Raji (cell line): ENCODE results near the gene PRMT7.
A peak's percentile ranks its signal among the peaks of the same experiment; 100 is the strongest.

Experiments used
- POLR2A ChIP-seq: IDR thresholded peaks from 2 replicates; pipeline ENCODE4 v1.6.1; 2011; ENCODE audit warnings: low read depth, low read length, control low read depth; ENCODE audit not compliant: insufficient read depth

Gene PRMT7, protein sequence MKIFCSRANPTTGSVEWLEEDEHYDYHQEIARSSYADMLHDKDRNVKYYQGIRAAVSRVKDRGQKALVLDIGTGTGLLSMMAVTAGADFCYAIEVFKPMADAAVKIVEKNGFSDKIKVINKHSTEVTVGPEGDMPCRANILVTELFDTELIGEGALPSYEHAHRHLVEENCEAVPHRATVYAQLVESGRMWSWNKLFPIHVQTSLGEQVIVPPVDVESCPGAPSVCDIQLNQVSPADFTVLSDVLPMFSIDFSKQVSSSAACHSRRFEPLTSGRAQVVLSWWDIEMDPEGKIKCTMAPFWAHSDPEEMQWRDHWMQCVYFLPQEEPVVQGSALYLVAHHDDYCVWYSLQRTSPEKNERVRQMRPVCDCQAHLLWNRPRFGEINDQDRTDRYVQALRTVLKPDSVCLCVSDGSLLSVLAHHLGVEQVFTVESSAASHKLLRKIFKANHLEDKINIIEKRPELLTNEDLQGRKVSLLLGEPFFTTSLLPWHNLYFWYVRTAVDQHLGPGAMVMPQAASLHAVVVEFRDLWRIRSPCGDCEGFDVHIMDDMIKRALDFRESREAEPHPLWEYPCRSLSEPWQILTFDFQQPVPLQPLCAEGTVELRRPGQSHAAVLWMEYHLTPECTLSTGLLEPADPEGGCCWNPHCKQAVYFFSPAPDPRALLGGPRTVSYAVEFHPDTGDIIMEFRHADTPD

DNA sequence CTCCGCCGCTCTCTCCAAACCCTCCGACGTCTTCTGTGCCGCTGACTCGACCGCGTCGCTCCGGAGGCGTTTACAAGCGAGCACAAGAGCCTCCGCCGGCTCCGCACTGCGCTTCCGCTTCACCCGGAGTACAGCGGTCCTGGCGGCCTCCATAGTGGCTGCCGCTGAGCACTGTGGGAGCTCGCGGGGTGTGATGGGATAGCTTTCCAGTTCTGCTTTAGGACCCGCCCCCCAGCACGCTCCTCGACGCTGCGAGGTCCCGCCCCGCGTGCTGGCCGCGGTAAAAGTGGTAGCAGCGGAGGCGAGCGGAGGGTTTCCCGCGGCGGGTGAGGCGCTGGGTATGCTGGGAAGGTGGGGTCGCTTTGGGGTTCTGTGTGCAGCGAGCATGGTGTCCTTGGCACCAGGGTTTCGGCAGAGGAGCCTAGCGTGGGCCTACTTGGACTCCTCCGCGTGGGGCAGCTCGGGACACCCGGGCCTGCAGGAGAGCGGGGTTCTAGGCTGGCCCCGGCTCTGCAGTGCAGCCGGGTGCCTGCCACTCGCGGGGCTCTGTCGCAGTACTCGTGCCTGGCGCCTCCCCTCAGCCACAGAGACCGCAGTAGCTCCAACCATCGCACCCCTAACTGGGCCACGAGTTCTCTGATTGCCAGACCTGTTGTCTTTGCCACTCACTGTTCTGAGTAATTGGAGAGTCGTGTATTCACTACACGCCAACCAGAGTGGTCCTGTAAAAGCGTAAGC lies at the start of gene PRMT7, which contains the start of gene SLC7A6OS:
Gene PRMT7, plus strand, starts transcription at position 246 of the 738 bp plus-strand sequence. CDS start 4,961 bp downstream, outside the sequence.
Gene SLC7A6OS, minus strand, starts transcription at position 173 of the 738 bp plus-strand sequence. Its CDS starts 20 bp downstream, at position 153.
- TF ChIP-seq POLR2A: peak; percentile 93

DNA sequence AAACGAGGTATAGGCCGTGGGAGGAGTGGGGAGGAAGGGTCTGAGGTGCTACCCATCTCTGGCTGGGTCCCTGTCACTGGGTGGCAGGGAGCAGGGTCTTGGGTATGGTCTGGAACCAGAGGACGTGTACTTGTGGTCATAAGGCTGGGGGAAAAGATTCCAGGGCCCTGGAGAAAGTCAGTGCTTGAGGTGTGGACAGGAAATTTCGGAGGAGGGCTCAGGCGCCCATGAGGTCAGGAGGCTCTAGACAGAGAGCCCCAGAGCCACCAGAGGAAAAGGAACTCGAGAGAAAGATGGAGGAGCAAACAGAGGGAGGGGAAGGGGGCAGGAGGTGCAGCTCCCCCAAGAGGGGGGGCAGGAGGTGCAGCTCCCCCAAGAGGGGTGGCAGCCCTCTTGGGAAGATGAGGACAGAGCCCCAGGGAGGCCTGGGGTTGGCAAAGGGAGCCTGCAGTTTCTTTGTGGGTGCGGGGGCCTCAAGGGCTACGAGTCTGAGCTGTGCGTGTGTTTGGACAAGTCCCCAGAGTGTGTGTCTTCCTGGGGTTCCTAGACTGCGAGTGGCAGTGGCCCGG lies 47.2 kb upstream of the PRMT7 start:
- no peak for TF ChIP-seq POLR2A

DNA sequence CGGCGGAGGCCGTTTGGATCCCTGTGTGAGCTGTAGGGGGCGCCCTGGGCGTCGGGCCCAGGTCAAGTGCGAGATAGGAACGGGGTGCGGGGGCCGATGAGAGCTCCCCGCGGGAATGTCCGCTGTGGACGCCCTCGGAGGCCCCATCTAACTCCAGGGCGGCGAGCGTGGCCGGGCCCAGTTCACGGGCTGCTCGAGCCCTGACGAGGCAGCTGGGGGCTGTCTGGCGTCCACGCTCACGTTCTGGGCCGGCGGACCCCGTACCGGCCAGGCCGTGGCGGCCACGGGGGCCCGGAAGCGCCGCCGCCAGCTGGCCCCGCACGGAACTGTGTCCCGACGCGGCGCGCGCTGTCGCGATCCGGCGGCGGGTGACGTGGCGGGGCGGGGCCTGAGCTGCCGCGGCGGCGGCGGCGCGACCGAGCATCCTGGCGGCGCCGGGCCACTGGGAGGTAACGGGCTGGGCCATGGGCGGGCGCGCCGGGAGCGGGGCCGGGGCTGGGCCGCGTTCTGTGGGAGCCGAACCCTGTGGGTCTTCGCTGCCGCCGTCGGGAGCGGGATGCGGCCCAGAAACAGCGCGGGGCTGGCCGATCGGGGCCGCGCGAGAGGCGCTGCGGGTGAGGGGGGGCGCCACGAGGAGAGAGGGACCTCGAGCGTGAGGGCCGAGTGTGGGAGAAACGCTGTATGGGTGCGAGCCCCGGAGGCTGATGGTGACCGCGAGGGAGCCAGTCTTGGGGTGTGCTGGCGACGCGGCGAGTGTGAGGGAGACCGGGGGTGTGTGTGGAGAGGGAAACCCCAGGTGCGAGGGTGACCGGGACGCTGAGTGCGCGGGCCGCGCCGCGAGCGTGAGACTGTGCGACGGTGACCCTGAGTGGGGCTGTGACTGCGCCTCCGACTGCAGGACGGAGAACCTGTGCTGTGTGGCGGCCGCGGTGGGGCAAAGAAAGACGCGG lies 46.4 kb upstream of the PRMT7 start, which contains the start of gene SLC7A6:
Gene SLC7A6, plus strand, starts transcription at position 399 of the 950 bp plus-strand sequence. CDS start 10,201 bp downstream, outside the sequence.
- peak; percentile 75 for TF ChIP-seq POLR2A

DNA sequence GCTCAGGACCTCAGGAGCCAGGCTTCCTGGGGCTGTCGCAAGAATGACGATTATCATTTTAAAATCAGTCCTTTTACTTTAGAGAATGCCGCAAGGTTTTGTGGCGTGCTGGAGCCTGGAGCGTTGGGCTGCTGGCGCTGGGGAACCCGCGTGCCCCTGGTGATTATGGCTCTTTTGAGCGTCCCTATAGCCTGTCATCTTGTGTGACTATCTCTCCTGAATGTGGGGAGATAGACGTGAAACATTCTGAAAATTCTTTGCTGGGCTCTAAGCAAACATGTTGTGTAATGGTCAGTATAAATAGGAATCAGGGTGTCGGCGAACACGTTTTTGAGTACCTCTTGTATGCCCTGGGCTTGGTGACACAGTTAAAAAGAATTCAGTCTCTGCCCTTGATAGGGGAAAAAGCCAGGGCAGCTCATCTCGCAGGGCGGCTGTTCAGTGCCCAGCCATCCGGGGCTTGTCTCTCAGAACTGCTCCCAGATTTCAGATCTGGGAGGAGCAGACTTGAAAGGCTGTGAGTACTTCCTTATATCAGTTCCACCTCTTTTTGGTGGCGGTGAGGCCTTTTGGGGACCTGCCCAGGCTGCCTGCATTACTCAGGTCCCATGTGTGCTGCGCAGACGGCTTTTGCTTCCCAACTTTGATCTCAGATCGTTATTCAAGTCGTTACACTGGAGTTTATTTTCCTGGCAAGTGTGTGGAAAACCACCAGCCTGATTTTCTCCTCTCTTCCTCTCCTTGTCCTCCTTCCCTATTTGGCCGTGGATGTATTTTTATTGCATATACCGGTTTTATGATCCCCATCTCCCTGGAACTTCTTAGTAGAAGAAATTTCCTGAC lies 45.5 kb upstream of the PRMT7 start:
- TF ChIP-seq POLR2A: no peak

DNA sequence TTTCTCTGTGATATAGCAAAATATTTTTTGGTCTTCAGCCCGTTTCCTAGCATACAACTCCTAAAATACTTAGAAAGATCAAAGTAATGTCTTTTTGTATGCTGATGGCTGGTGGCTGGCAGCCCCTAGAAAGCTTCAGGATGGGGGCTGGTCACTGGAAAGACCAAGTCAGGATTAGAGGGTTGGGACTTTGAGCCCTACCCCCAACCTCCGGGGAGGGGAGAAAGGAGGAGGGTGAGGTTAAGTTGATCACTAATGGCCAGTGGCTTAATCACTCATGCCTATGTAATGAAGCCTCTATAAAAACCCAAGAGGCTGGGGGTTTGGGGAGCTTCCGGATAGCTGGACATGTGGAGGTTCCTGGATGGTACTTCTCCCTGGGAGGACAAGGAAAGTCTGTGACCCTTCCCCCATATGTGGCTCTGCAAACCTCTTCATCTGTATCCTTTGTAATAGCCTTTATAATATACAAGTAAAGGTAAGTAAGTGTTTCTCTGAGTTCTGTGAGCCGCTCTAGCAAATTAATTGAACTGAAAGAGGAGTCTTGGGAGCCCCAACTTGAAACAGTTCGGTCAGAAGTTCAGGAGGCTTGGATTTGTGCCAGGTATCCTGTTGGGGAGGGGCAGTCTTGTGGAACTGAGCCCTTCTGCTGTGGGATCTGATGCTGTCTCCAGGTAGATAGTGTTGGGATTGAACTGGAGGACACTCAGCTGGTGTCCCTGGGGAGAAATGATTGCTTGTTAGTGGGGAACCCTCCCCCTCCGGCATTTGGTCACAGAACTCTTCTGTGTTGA lies 43.0 kb upstream of the PRMT7 start:
- TF ChIP-seq POLR2A: no peak

DNA sequence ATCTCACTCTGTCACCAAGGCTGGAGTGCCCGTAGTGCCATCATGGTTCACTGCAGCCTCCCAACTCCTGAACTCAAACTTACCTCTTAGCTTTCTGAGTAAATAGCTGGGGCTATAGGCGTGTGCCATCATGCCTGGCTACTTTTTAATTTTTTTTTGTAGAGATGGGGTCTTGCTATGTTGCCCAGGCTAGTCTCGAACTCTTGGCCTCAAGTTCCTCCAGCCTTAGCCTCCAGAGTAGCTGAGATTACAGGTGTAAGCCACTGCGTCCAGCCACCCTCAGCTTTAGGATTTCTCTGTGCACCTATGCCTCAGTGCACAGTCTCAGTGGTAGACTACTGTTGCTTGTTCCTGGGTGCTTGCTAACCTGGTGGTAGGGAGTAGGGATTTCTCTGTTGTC lies 41.0 kb upstream of the PRMT7 start:
- TF ChIP-seq POLR2A: no peak

DNA sequence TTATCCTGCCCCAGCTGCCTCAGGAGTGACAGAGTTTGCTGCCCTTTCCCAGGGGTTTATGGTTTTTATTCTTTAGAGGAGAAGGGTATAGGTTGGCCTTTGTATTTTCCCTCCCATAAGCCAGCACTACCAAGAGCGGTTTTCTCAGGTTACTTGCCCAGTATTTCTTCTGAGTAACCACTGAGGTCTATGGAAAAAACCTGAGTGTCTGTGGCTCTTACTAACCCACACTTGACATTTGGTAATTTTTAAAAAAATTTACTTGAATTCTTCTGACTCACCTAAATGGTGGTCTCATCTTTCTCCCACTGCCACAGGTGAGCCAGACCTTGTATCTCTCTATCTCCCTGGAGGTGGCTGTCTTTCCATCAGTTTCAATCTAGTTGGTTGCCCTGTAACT lies 40.5 kb upstream of the PRMT7 start:
- no peak for TF ChIP-seq POLR2A

DNA sequence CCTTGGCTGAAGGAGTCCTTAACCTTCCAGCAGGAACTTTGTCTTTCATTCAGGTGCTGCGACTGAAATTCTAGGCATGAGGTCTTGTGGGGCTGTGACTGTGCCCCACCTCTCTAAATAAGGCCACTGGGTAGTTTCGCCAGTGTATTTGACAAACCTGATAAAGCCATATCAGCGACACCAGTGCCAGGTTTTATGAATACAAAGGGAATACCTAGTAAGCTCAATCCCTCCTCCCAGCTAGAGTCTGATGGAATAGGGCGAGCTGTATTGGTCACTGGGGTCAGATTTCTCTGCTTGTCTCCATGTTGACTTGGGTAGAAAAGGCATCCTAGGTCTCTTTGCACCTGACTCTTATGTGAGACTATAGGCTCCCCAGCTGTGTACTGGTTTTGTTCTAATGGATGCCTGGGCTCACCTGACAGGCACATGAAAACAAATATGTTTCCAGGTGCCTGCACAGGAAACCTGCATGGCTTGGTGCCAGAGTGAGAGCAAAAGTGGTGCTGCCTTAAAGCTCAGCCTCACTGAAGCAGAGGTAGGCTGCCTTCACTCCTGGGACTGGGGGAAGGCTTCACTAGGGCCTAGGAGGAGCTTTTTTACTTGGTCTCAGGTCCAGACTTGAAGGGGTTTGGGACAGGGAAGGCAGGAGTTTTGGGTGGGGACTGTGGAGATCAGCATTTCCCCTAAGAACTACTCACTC lies 38.2 kb upstream of the PRMT7 start:
- TF ChIP-seq POLR2A: no peak

DNA sequence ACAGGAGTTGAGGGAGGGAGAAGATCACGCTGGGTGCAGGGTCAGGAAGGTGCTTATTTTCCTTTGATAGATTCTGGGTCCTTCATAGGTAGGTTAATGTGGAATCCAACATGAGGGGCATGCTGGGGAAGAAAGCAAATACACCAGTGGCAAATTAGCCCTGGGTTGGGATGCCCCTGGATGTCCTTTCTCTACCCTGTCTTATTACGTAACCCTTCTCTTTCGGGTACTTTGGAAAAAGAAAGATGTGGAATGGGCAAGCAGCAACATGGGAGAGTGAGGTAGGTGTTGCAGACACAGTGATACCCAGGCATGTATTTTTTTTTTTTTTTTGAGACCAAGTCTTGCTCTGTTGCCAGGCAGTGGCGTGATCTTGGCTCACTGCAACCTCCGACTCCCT lies 37.4 kb upstream of the PRMT7 start:
- no peak for TF ChIP-seq POLR2A

DNA sequence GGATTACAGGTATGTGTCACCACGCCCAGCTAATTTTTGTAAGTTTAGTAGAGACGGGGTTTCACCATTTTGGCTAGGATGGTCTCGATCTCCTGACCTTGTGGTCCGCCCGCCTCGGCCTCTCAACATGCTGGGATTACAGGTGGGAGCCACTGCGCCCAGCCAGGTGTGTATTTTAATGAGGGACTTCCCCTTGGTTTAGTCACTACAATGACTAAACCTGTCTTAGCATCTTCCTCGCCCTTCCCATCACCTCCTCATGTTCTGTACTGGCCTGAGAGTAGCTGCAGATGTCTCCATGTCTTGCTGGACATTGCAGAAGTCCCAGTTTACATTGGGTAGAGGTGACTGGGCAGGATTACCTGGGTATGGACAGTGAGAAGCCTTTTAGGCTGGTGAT lies 36.9 kb upstream of the PRMT7 start:
- TF ChIP-seq POLR2A: no peak

DNA sequence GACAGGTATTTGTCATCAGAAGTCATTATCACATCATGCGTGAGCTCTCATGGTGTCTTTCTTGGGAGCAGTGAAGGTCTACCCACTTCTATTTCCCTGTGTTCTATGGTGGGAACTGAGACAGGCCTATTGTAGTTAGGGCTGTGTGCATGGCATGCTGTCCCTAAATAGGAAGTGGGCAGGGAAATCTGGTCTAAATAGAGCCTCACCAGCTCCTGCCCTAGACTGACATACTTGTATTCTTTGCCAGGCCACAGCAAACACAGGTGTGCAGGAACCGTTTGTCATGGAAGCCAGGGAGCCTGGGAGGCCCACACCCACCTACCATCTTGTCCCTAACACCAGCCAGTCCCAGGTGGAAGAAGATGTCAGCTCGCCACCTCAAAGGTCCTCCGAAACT lies 36.4 kb upstream of the PRMT7 start:
- no peak for TF ChIP-seq POLR2A
